Measurements from ENCODE around the gene ABHD15. TPM values are rescaled to one million over a fixed set of nuclear protein-coding genes. Genes with fewer than 3 reads are reported as not detected.

ABHD15 gene
- total RNA-seq (2022; extraction: Qiagen RNA extraction; ENCODE audit: low read depth): 20.8 to 26.7 TPM (median 24.5 TPM) in 5 replicates

GRCh38 chr17:29566473-29567303, at the start of gene ABHD15:
TSS of gene ABHD15 (minus strand) at chr17:29567037. CDS start at chr17:29566966, 71 bp downstream.

GRCh38 chr17:29592850-29593551, 26.2 kb upstream of the ABHD15 start, which contains the start of gene ANKRD13B:
TSS of gene ANKRD13B (plus strand) at chr17:29593132. CDS start at chr17:29593622, 490 bp downstream.

GRCh38 chr17:29589524-29590410, 22.9 kb upstream of the ABHD15 start, which contains the start of gene GIT1:
TSS of gene GIT1 (minus strand) at chr17:29589648. CDS start at chr17:29589378, 270 bp downstream.

GRCh38 chr17:29568331-29569244, 1.8 kb upstream of the ABHD15 start, which contains the start of gene TP53I13:
TSS of gene TP53I13 (plus strand) at chr17:29568701. CDS start at chr17:29568759, 58 bp downstream.

Other genes with a start within 250 kb of the ABHD15 start
- 18.4 to 33.4 TPM (median 28.7 TPM) in 5 replicates for gene TAOK1, start 176.7 kb downstream of the ABHD15 start, total RNA-seq (2022; extraction: Qiagen RNA extraction; ENCODE audit: low read depth)
- 63.7 to 90.1 TPM (median 80.9 TPM) in 5 replicates for gene TP53I13, start 1.7 kb upstream of the ABHD15 start, total RNA-seq (2022; extraction: Qiagen RNA extraction; ENCODE audit: low read depth)
- gene GIT1, start 22.6 kb upstream of the ABHD15 start, total RNA-seq (2022; extraction: Qiagen RNA extraction; ENCODE audit: low read depth): 57.7 to 77.4 TPM (median 67.2 TPM) in 5 replicates
- 17.4 to 28.7 TPM (median 26.4 TPM) in 5 replicates for gene ANKRD13B, start 26.1 kb upstream of the ABHD15 start, total RNA-seq (2022; extraction: Qiagen RNA extraction; ENCODE audit: low read depth)
- 5.2 to 7.7 TPM (median 7.0 TPM) in 5 replicates for gene CORO6, start 55.9 kb upstream of the ABHD15 start, total RNA-seq (2022; extraction: Qiagen RNA extraction; ENCODE audit: low read depth)

Data from A549 treated with DMSO at 1 μM for 4 hours (cell line).